Neuronal stem cell (in vitro differentiated cells): Measurements from ENCODE around the gene TIE1.

Source experiments
- DNase-seq: peaks from one replicate; pipeline ENCODE4 v3.0.0-alpha.2; 2013; ENCODE audit warnings: low spot score
- H2AFZ ChIP-seq: one replicate; pipeline ENCODE4 v1.6.1; 2013; ENCODE audit warnings: mild to moderate bottlenecking, low read length, inconsistent platforms
- H2AK5ac ChIP-seq: 2 replicates; pipeline ENCODE4 v1.6.1; 2013; ENCODE audit warnings: low read depth, mild to moderate bottlenecking, inconsistent platforms, low read length, moderate library complexity, mixed read lengths
- H2BK120ac ChIP-seq: 2 replicates; pipeline ENCODE4 v1.6.1; 2013; ENCODE audit warnings: low read depth, mild to moderate bottlenecking, inconsistent platforms, low read length, moderate library complexity, mixed read lengths
- H2BK12ac ChIP-seq: one replicate; pipeline ENCODE4 v1.6.1; 2013; ENCODE audit warnings: low read length, inconsistent platforms
- H2BK15ac ChIP-seq: 2 replicates; pipeline ENCODE4 v1.6.1; 2013; ENCODE audit warnings: mild to moderate bottlenecking, low read length, inconsistent platforms, mixed read lengths
- H2BK5ac ChIP-seq: one replicate; pipeline ENCODE4 v1.6.1; 2013; ENCODE audit warnings: inconsistent platforms, mild to moderate bottlenecking, low read length, moderate library complexity
- H3K14ac ChIP-seq: one replicate; pipeline ENCODE4 v1.6.1; 2013; ENCODE audit warnings: low read length, inconsistent platforms
- H3K18ac ChIP-seq: 2 replicates; pipeline ENCODE4 v1.6.1; 2013; ENCODE audit warnings: low read length, inconsistent platforms
- H3K23ac ChIP-seq: 2 replicates; pipeline ENCODE4 v1.6.1; 2013; ENCODE audit warnings: low read depth, mild to moderate bottlenecking, mixed read lengths, low read length, inconsistent platforms; ENCODE audit not compliant: poor library complexity
- H3K27ac ChIP-seq: replicated peaks from 3 replicates; pipeline ENCODE4 v1.5.1; 2013; ENCODE audit warnings: low read length, inconsistent platforms
- H3K27me3 ChIP-seq, 3 experiments: 2 replicates each; pipeline ENCODE4 v1.6.1; 2013; ENCODE audit warnings: low read length in 3 of 3, mild to moderate bottlenecking in 2 of 3, inconsistent platforms in 1 of 3, low read depth in 1 of 3, mixed read lengths in 1 of 3, moderate library complexity in 1 of 3; ENCODE audit not compliant: control insufficient read depth in 3 of 3, insufficient read depth in 3 of 3
- H3K36me3 ChIP-seq, 2 donors: replicated peaks in 1 of 2; 2 replicates each; pipeline ENCODE4 v1.6.1; 2013; ENCODE audit warnings: low read length in 2 of 2; ENCODE audit not compliant: control insufficient read depth in 2 of 2, insufficient read depth in 2 of 2
- H3K4ac ChIP-seq: 2 replicates; pipeline ENCODE4 v1.6.1; 2013; ENCODE audit warnings: inconsistent platforms, mild to moderate bottlenecking, low read length, moderate library complexity
- H3K4me1 ChIP-seq, 2 donors: 1 replicate in 1 of 2; 2 replicates in 1 of 2; pipeline ENCODE4 v1.6.1; 2013; ENCODE audit warnings: low read length in 2 of 2, low read depth in 1 of 2; ENCODE audit not compliant: control insufficient read depth in 2 of 2, insufficient read depth in 1 of 2
- H3K4me2 ChIP-seq: one replicate; pipeline ENCODE4 v1.6.1; 2013; ENCODE audit warnings: mild to moderate bottlenecking, low read length, inconsistent platforms; ENCODE audit not compliant: insufficient read depth, poor library complexity, severe bottlenecking
- H3K4me3 ChIP-seq, 2 donors: 2 replicates each; pipeline ENCODE4 v1.5.1; 2013; ENCODE audit warnings: low read length in 2 of 2, mild to moderate bottlenecking in 2 of 2, inconsistent platforms in 1 of 2, moderate library complexity in 1 of 2
- H3K79me1 ChIP-seq: one replicate; pipeline ENCODE4 v1.6.1; 2013; ENCODE audit warnings: low read depth, mild to moderate bottlenecking, inconsistent platforms, low read length, moderate library complexity
- H3K9ac ChIP-seq: one replicate; pipeline ENCODE4 v1.6.1; 2013; ENCODE audit warnings: mild to moderate bottlenecking, low read depth, low read length, inconsistent platforms; ENCODE audit not compliant: poor library complexity
- H3K9me3 ChIP-seq, 2 donors: replicated peaks in 1 of 2; 2 replicates each; pipeline versions ENCODE3 to v1.6.1; 2013; ENCODE audit warnings: low read length in 2 of 2, mild to moderate bottlenecking in 2 of 2, inconsistent platforms in 1 of 2, low read depth in 1 of 2, mixed read lengths in 1 of 2, moderate library complexity in 1 of 2; ENCODE audit not compliant: control insufficient read depth in 2 of 2, insufficient read depth in 1 of 2
- H4K8ac ChIP-seq: one replicate; pipeline ENCODE4 v1.6.1; 2013; ENCODE audit warnings: low read depth, mild to moderate bottlenecking, inconsistent platforms, low read length, moderate library complexity
- H4K91ac ChIP-seq: one replicate; pipeline ENCODE4 v1.6.1; 2013; ENCODE audit warnings: low read length, low read depth, mild to moderate bottlenecking, inconsistent platforms; ENCODE audit not compliant: poor library complexity
- WGBS, 2 donors: extraction: QIAGEN DNeasy Blood & Tissue Kit; methylation state at CpG; one replicate each; pipeline ENCODE4 v1.1.7; 2013; ENCODE audit warnings: missing lambda C conversion rate in 2 of 2, mixed read lengths in 1 of 2; ENCODE audit not compliant: insufficient read length in 2 of 2, insufficient replicate concordance in 1 of 2; ENCODE audit errors: extremely low coverage in 2 of 2; 5-methylcytosine and 5-hydroxymethylcytosine counted together

TIE1 gene

GRCh38 chr1:43284065-43284464 lies 16.7 kb upstream of the TIE1 start:
- Histone ChIP-seq H3K14ac (no peak overlapping the region), H3K4me1 (peaks cover 9 to 20% of the 10 kb centered on the region in 2 donors), H2BK5ac (no peak overlapping the region), H2AFZ (no peak overlapping the region), H3K36me3 (no peaks in the 10 kb centered on the region), H3K4me3 (no peak overlapping the region), H2BK120ac (no peak overlapping the region), H3K27me3 (peaks cover 0 to 26% (median 5%) of the 10 kb centered on the region in 3 experiments), H3K18ac (no peak overlapping the region), H3K4ac (no peak overlapping the region), H2AK5ac (no peak overlapping the region), H3K9ac (no peak overlapping the region), H3K79me1 (no peaks in the 10 kb centered on the region), H3K23ac (no peak overlapping the region), H3K27ac (no peak overlapping the region), H3K9me3 (peaks cover 0 to 3% of the 10 kb centered on the region in 2 donors), H4K91ac (no peak overlapping the region), H2BK12ac (no peak overlapping the region), H3K4me2 (no peak overlapping the region), H4K8ac (no peak overlapping the region), H2BK15ac (no peak overlapping the region)
- WGBS, 2 donors, result no CpG with 5 or more reads among the region's 3 CpGs
- DNase-seq, result no peak

GRCh38 chr1:43284546-43285110 lies 16.2 kb upstream of the TIE1 start:
- no peak overlapping the region for H4K8ac ChIP-seq
- H3K27ac ChIP-seq, result no peak overlapping the region
- no peak for DNase-seq
- H3K27me3 ChIP-seq, result peaks cover 0 to 29% (median 5%) of the 10 kb centered on the region in 3 experiments
- peak overlapping the region; percentile 24 for H2BK12ac ChIP-seq
- H2AFZ ChIP-seq, result no peak overlapping the region
- peak overlapping the region; percentile 44 for H2BK5ac ChIP-seq
- H2BK120ac ChIP-seq, result no peak overlapping the region
- peak overlapping the region; percentile 7 for H3K9ac ChIP-seq
- H3K4me1 ChIP-seq, result peaks cover 9 to 20% of the 10 kb centered on the region in 2 donors
- no peaks in the 10 kb centered on the region for H3K36me3 ChIP-seq
- no peak overlapping the region for H3K4ac ChIP-seq
- H3K79me1 ChIP-seq, result no peaks in the 10 kb centered on the region
- H2AK5ac ChIP-seq, result peak overlapping the region; percentile 24
- peak overlapping the region in 1 of 2 donors; percentile 32 for H3K4me3 ChIP-seq
- H3K23ac ChIP-seq, result peak overlapping the region; percentile 27
- no peak overlapping the region for H2BK15ac ChIP-seq
- H3K9me3 ChIP-seq, result no peaks in the 10 kb centered on the region
- no peak overlapping the region for H4K91ac ChIP-seq
- WGBS, 2 donors, result no CpG with 5 or more reads among the region's 12 CpGs
- no peak overlapping the region for H3K14ac ChIP-seq
- H3K18ac ChIP-seq, result peak overlapping the region; percentile 38
- H3K4me2 ChIP-seq, result no peak overlapping the region

GRCh38 chr1:43285269-43285990 lies 15.4 kb upstream of the TIE1 start, which contains the start of gene C1orf210:
Gene C1orf210, minus strand, starts transcription at chr1:43285581. Its CDS starts 2,311 bp downstream, at chr1:43283270.
- H3K23ac ChIP-seq, result peak within 1 kb of the TSS; percentile 27
- H2BK12ac ChIP-seq, result peak within 1 kb of the TSS; percentile 24
- no peak within 1 kb of the TSS for H3K4me2 ChIP-seq
- H3K9me3 ChIP-seq, result no peaks in the 10 kb centered on the region
- no peak within 1 kb of the TSS for H4K91ac ChIP-seq
- DNase-seq, result no peak
- peaks cover 0 to 32% (median 6%) of the 10 kb centered on the region in 3 experiments for H3K27me3 ChIP-seq
- peak within 1 kb of the TSS; percentile 40 for H3K18ac ChIP-seq
- H3K27ac ChIP-seq, result no peak within 1 kb of the TSS
- no peak within 1 kb of the TSS for H3K14ac ChIP-seq
- peak within 1 kb of the TSS; percentile 65 for H2BK15ac ChIP-seq
- peak within 1 kb of the TSS; percentile 24 for H2AK5ac ChIP-seq
- H2BK5ac ChIP-seq, result peak within 1 kb of the TSS; percentile 44
- peak within 1 kb of the TSS in 1 of 2 donors; percentile 32 for H3K4me3 ChIP-seq
- peaks cover 9 to 18% of the 10 kb centered on the region in 2 donors for H3K4me1 ChIP-seq
- H3K9ac ChIP-seq, result peak within 1 kb of the TSS; percentile 7
- no peak within 1 kb of the TSS for H4K8ac ChIP-seq
- H2AFZ ChIP-seq, result no peak within 1 kb of the TSS
- no peaks in the 10 kb centered on the region for H3K79me1 ChIP-seq
- H2BK120ac ChIP-seq, result no peak within 1 kb of the TSS
- no CpG with 5 or more reads among the region's 19 CpGs for WGBS, 2 donors
- H3K36me3 ChIP-seq, result no peaks in the 10 kb centered on the region
- H3K4ac ChIP-seq, result no peak within 1 kb of the TSS

GRCh38 chr1:43286115-43286514 lies 14.7 kb upstream of the TIE1 start:
- Histone ChIP-seq H3K36me3 (no peaks in the 10 kb centered on the region), H3K27ac (no peak overlapping the region), H3K27me3 (peaks cover 0 to 32% (median 6%) of the 10 kb centered on the region in 3 experiments), H4K8ac (no peak overlapping the region), H3K79me1 (no peaks in the 10 kb centered on the region), H2BK12ac (no peak overlapping the region), H3K4me1 (peaks cover 6 to 18% of the 10 kb centered on the region in 2 donors), H3K4me2 (no peak overlapping the region), H3K4me3 (no peak overlapping the region), H2BK5ac (no peak overlapping the region), H3K4ac (no peak overlapping the region), H2BK15ac (no peak overlapping the region), H3K9ac (no peak overlapping the region), H3K23ac (no peak overlapping the region), H3K14ac (no peak overlapping the region), H3K18ac (no peak overlapping the region), H3K9me3 (no peaks in the 10 kb centered on the region), H2AK5ac (no peak overlapping the region), H2AFZ (no peak overlapping the region), H2BK120ac (no peak overlapping the region), H4K91ac (no peak overlapping the region)
- WGBS, 2 donors, result no CpG with 5 or more reads among the region's 11 CpGs
- no peak for DNase-seq
